HepG2 (cell line): ENCODE measurements around the gene OTOGL. TPM values are rescaled to one million over a fixed set of nuclear protein-coding genes. Genes with fewer than 3 reads are reported as not detected.

Experiments
- ATAC-seq: fragments of 200-7000 bp; cut with Tn5 transposase; 3 replicates; pipeline ENCODE4 v1.9.1; 2020; ENCODE audit warnings: mild to moderate bottlenecking, moderate library complexity
- BruUV-seq: library from RNA; stranded (reverse); fragments of 400-500 nt; replicated peaks from 2 replicates; lab custom pipeline; 2021; lab: Mats Ljungman, UMichigan
- CTCF ChIA-PET: fragments of 300-600 bp; formaldehyde crosslinking; extraction: SDS; loops from one replicate; lab custom pipeline; 2021; ENCODE audit warnings: low total read pairs, inconsistent platforms, low intra/inter-chr PET ratio; lab: Yijun Ruan, JAX
- POLR2A ChIA-PET: fragments of 350-600 bp; sonication (Branson Sonifier 250); formaldehyde crosslinking; loops from one replicate; lab custom pipeline; 2020; ENCODE audit warnings: antibody characterized with exemption, inconsistent platforms; lab: Yijun Ruan, JAX
- DNase-seq: peaks from one replicate; pipeline ENCODE4 v3.0.0-alpha.2; 2015; ENCODE audit warnings: low spot score
- FAIRE-seq: peaks from 3 replicates; lab custom pipeline; 2011; peaks lifted over from hg19 to GRCh38; lab: Jason Lieb, UNC
- H2AFZ ChIP-seq: one replicate; pipeline ENCODE4 v1.6.1; 2011; ENCODE audit warnings: low read length, inconsistent platforms
- H3K27ac ChIP-seq: fragments of 300-600 bp; 3 replicates; pipeline ENCODE4 v1.8.0; 2011; ENCODE audit warnings: mixed run types, mild to moderate bottlenecking, mixed read lengths, low read length, inconsistent platforms; ENCODE audit not compliant: insufficient read depth; ENCODE audit errors: extremely low read length
- H3K27me3 ChIP-seq, 2 experiments: fragments of 200-600 bp in 1 of 2; 2 replicates in 1 of 2; 3 replicates in 1 of 2; pipeline versions ENCODE4 v1.6.0 to v1.8.0; 2011; ENCODE audit warnings: low read length in 2 of 2, mild to moderate bottlenecking in 2 of 2, moderate library complexity in 2 of 2, inconsistent platforms in 1 of 2; ENCODE audit not compliant: insufficient read depth in 2 of 2, control insufficient read depth in 1 of 2
- H3K36me3 ChIP-seq, 2 experiments: fragments of 200-600 bp in 1 of 2; replicated peaks in 1 of 2; 2 replicates in 1 of 2; 3 replicates in 1 of 2; pipeline versions ENCODE4 v1.5.1 to v1.8.0; 2011; ENCODE audit warnings: low read length in 2 of 2, inconsistent platforms in 1 of 2; ENCODE audit not compliant: insufficient read depth in 2 of 2, control insufficient read depth in 1 of 2
- H3K4me1 ChIP-seq: 2 replicates; pipeline ENCODE4 v1.5.1; 2012; ENCODE audit warnings: low read length, inconsistent platforms; ENCODE audit not compliant: insufficient read depth
- H3K4me2 ChIP-seq: 2 replicates; pipeline ENCODE4 v1.6.0; 2011; ENCODE audit warnings: low read depth, low read length, inconsistent platforms
- H3K4me3 ChIP-seq, 3 experiments: fragments of 200-600 bp in 1 of 3; sonication (generic), shearing (Covaris generic) in 1 of 3; replicated peaks in 1 of 3; 2 replicates each; pipeline ENCODE4 v1.5.1; 2011 to 2016; ENCODE audit warnings: low read length in 3 of 3, inconsistent platforms in 2 of 3, low read depth in 2 of 3, mild to moderate bottlenecking in 2 of 3, control low read depth in 1 of 3, mixed read lengths in 1 of 3; ENCODE audit not compliant: insufficient read depth in 1 of 3
- H3K79me2 ChIP-seq: one replicate; pipeline ENCODE4 v1.6.1; 2011; ENCODE audit warnings: low read length, inconsistent platforms; ENCODE audit not compliant: insufficient read depth
- H3K9ac ChIP-seq: 2 replicates; pipeline ENCODE4 v1.6.0; 2011; ENCODE audit warnings: mild to moderate bottlenecking, low read depth, low read length, inconsistent platforms; ENCODE audit not compliant: insufficient read depth
- H3K9me3 ChIP-seq: 2 replicates; pipeline ENCODE4 v1.5.1; 2012; ENCODE audit warnings: mild to moderate bottlenecking, low read length
- H4K20me1 ChIP-seq: 2 replicates; pipeline ENCODE4 v1.6.0; 2011; ENCODE audit warnings: inconsistent platforms, mild to moderate bottlenecking, low read length, moderate library complexity; ENCODE audit not compliant: insufficient read depth
- AGO2 ChIP-seq: fragments of 200-400 bp; formaldehyde crosslinking; optimal IDR thresholded peaks from 2 replicates; pipeline ENCODE3; 2017; ENCODE audit warnings: mild to moderate bottlenecking, low read depth, low read length, moderate library complexity
- AKNA ChIP-seq: sonication (generic); formaldehyde crosslinking; IDR thresholded peaks from 2 replicates; pipeline ENCODE4 v1.4.0; 2020; ENCODE audit warnings: missing genetic modification reagents, borderline replicate concordance
- ARNT ChIP-seq: fragments of 450-650 bp; IDR thresholded peaks from 2 replicates; pipeline ENCODE4 v1.6.1; 2017
- CENPX ChIP-seq: sonication (generic); formaldehyde crosslinking; IDR thresholded peaks from 2 replicates; pipeline ENCODE4 v1.9.0; 2021; ENCODE audit warnings: mild to moderate bottlenecking, missing genetic modification reagents, moderate library complexity
- GATAD2A ChIP-seq: IDR thresholded peaks from 2 replicates; pipeline ENCODE4 v1.6.1; 2016
- ISL2 ChIP-seq: sonication (generic); formaldehyde crosslinking; IDR thresholded peaks from 2 replicates; pipeline ENCODE4 v1.5.0; 2020; ENCODE audit warnings: missing genetic modification reagents
- JUNB ChIP-seq: sonication (generic); formaldehyde crosslinking; IDR thresholded peaks from 2 replicates; pipeline ENCODE4 v1.8.0; 2022; ENCODE audit warnings: missing genetic modification reagents, mild to moderate bottlenecking, borderline replicate concordance
- MBNL3 ChIP-seq: fragments of 250-450 bp; sonication (Bioruptor Pico); conservative IDR thresholded peaks from 2 replicates; pipeline ENCODE4 v1.8.0; 2022; ENCODE audit warnings: mild to moderate bottlenecking, inconsistent platforms
- MXD3 ChIP-seq: IDR thresholded peaks from 2 replicates; pipeline ENCODE4 v1.6.1; 2016; ENCODE audit warnings: mild to moderate bottlenecking, missing biosample characterization, missing genetic modification reagents
- NFE2L1 ChIP-seq: sonication (generic); formaldehyde crosslinking; IDR thresholded peaks from 2 replicates; pipeline ENCODE4 v1.4.0; 2020; ENCODE audit warnings: missing genetic modification reagents, mild to moderate bottlenecking, borderline replicate concordance
- PRDM15 ChIP-seq: sonication (generic); formaldehyde crosslinking; IDR thresholded peaks from 2 replicates; pipeline ENCODE4 v1.4.0; 2020; ENCODE audit warnings: missing genetic modification reagents
- SKI ChIP-seq: fragments of 450-650 bp; IDR thresholded peaks from one replicate; pipeline ENCODE4 v1.6.1; 2018; ENCODE audit warnings: mild to moderate bottlenecking; ENCODE audit not compliant: partially characterized antibody
- THAP8 ChIP-seq: sonication (generic); formaldehyde crosslinking; IDR thresholded peaks from 2 replicates; pipeline ENCODE4 v1.5.1; 2020; ENCODE audit warnings: missing genetic modification reagents, mild to moderate bottlenecking, borderline replicate concordance
- TMF1 ChIP-seq: sonication (generic); formaldehyde crosslinking; IDR thresholded peaks from 2 replicates; pipeline ENCODE4 v1.8.1; 2022; ENCODE audit warnings: low read depth, missing genetic modification reagents
- ZNF10 ChIP-seq: sonication (generic); formaldehyde crosslinking; IDR thresholded peaks from 2 replicates; pipeline ENCODE4 v1.4.0; 2020; ENCODE audit warnings: mild to moderate bottlenecking, low read depth, missing genetic modification reagents, borderline replicate concordance
- ZNF598 ChIP-seq: sonication (generic); formaldehyde crosslinking; IDR thresholded peaks from 2 replicates; pipeline ENCODE4 v1.5.1; 2020; ENCODE audit warnings: mild to moderate bottlenecking, missing genetic modification reagents, borderline replicate concordance
- ZNF709 ChIP-seq: sonication (generic); formaldehyde crosslinking; IDR thresholded peaks from 2 replicates; pipeline ENCODE4 v1.5.0; 2020; ENCODE audit warnings: mild to moderate bottlenecking, missing genetic modification reagents
- WGBS: methylation state at CpG from one replicate; pipeline ENCODE4 v1.1.6; 2017; ENCODE audit warnings: low lambda C conversion rate; 5-methylcytosine and 5-hydroxymethylcytosine counted together
- in situ Hi-C: cut with HindIII; loops from 2 replicates; pipeline ENCODE4 v1.10.0; 2017; ENCODE audit warnings: low pct_unique_long_range_greater_than_20kb; ENCODE audit not compliant: extremely low pct_ligation_motif_present
- intact Hi-C: fragments of 100-400 bp; cut with micrococcal nuclease; formaldehyde crosslinking; loops from one replicate; pipeline ENCODE4 v1.10.0; 2022; ENCODE audit not compliant: unreplicated experiment
- polyA plus RNA-seq, 8 experiments: library from polyadenylated mRNA; depleted of rRNA in 3 of 8; stranded (reverse) in 7 of 8; unstranded in 1 of 8; fragments of >200 nt; fragmentation: Illumina TruSeq in 4 of 8; extraction: Trizol in 4 of 8; gene quantifications; 2 replicates each; pipeline versions ENCODE4 v1.2.1 to v1.2.3, GENCODE V29; 2011 to 2016; ENCODE audit warnings: low read depth in 4 of 8, missing spikeins in 1 of 8, mixed read lengths in 1 of 8; ENCODE audit not compliant: insufficient read depth in 1 of 8
- total RNA-seq, 5 experiments: library from RNA; depleted of rRNA; stranded (reverse); fragments of >200 nt; fragmentation: Illumina TruSeq; extraction: Trizol; gene quantifications; 2 replicates each; pipeline ENCODE4 v1.2.3, GENCODE V29; 2016; ENCODE audit warnings: low read depth in 1 of 5

Gene OTOGL
- total and polyA plus RNA-seq, 2 of the 13 experiments (the other 11 are each of a cell fraction or from before 2014, with no cell fraction given): not detected

- WGBS: 30% methylated on average over 1 of the region's 1 CpG
- ATAC-seq (no peak), FAIRE-seq (no peak), DNase-seq (no peak)
- Histone ChIP-seq H3K4me3 (no peak overlapping the region), H3K27ac (no peak overlapping the region), H3K36me3 (no peaks in the 10 kb centered on the region), H3K4me1 (no peaks in the 10 kb centered on the region), H2AFZ (no peak overlapping the region), H3K4me2 (no peak overlapping the region), H3K9me3 (no peaks in the 10 kb centered on the region), H4K20me1 (no peaks in the 10 kb centered on the region), H3K9ac (no peak overlapping the region), H3K79me2 (no peaks in the 10 kb centered on the region), H3K27me3 (no peaks in the 10 kb centered on the region; a peak in 1 of 5 replicates)
- ChIA-PET CTCF (no interaction called here), POLR2A (no interaction called here)
- no TSS peak for BruUV-seq
- in situ Hi-C loops (no loop called here), intact Hi-C loops (no loop called here)
- no peak for TF ChIP-seq CENPX (CRISPR knock-in tag)
- no peak for TF ChIP-seq MXD3 (CRISPR knock-in tag)
- no peak for TF ChIP-seq ZNF709
- no peak for TF ChIP-seq TMF1 (CRISPR knock-in tag)
- TF ChIP-seq ARNT: no peak
- no peak for TF ChIP-seq MBNL3 (CRISPR knock-in tag)
- no peak for TF ChIP-seq GATAD2A
- TF ChIP-seq ZNF598: no peak
- no peak for TF ChIP-seq AKNA (CRISPR knock-in tag)
- no peak for TF ChIP-seq AGO2
- TF ChIP-seq SKI: no peak
- TF ChIP-seq JUNB (CRISPR knock-in tag): no peak
- TF ChIP-seq NFE2L1 (CRISPR knock-in tag): no peak
- no peak for TF ChIP-seq ISL2 (CRISPR knock-in tag)
- TF ChIP-seq THAP8 (CRISPR knock-in tag): no peak
- no peak for TF ChIP-seq ZNF10 (CRISPR knock-in tag)
- TF ChIP-seq PRDM15 (CRISPR knock-in tag): no peak
These were observed 133.5 kb downstream of the OTOGL start for GRCh38 chr12:80232837-80233236.
